CD14-positive monocyte (primary cell): ENCODE measurements around the gene ENDOV. TPM values are rescaled to one million over a fixed set of nuclear protein-coding genes. Genes with fewer than 3 reads are reported as not detected.

Experiments used
- DNase-seq, 3 donors: peaks; one replicate each; pipeline ENCODE4 v3.0.0-alpha.2; 2011 to 2022
- H2AFZ ChIP-seq: 2 replicates; pipeline ENCODE4 v1.6.0; 2012; ENCODE audit warnings: mild to moderate bottlenecking, low read depth, low read length, inconsistent platforms; ENCODE audit not compliant: insufficient read depth, poor library complexity, severe bottlenecking
- H3K27ac ChIP-seq, 2 donors: 1 replicate in 1 of 2; 2 replicates in 1 of 2; pipeline ENCODE4 v1.5.1; 2012 to 2013; ENCODE audit warnings: low read length in 2 of 2, control low read depth in 1 of 2, inconsistent platforms in 1 of 2, low read depth in 1 of 2, mild to moderate bottlenecking in 1 of 2
- H3K27me3 ChIP-seq, 2 donors: one replicate each; pipeline versions ENCODE4 v1.6.0 to v1.6.1; 2011 to 2013; ENCODE audit warnings: low read length in 2 of 2; ENCODE audit not compliant: control insufficient read depth in 2 of 2, insufficient read depth in 2 of 2
- H3K36me3 ChIP-seq, 2 donors: replicated peaks in 1 of 2; 1 replicate in 1 of 2; 2 replicates in 1 of 2; pipeline versions ENCODE4 v1.5.1 to v1.6.1; 2012 to 2013; ENCODE audit warnings: low read length in 2 of 2, control low read depth in 1 of 2, inconsistent platforms in 1 of 2, mild to moderate bottlenecking in 1 of 2; ENCODE audit not compliant: insufficient read depth in 2 of 2, control insufficient read depth in 1 of 2
- H3K4me1 ChIP-seq, 2 donors: 1 replicate in 1 of 2; 2 replicates in 1 of 2; pipeline versions ENCODE4 v1.5.1 to v1.6.1; 2012 to 2013; ENCODE audit warnings: low read length in 2 of 2, control low read depth in 1 of 2, inconsistent platforms in 1 of 2, mild to moderate bottlenecking in 1 of 2, moderate library complexity in 1 of 2; ENCODE audit not compliant: insufficient read depth in 2 of 2, control insufficient read depth in 1 of 2
- H3K4me2 ChIP-seq: replicated peaks from 2 replicates; pipeline ENCODE3; 2012; ENCODE audit warnings: low read length, moderate library complexity, mild to moderate bottlenecking; ENCODE audit not compliant: poor library complexity, severe bottlenecking; ENCODE audit errors: extremely low read depth
- H3K4me3 ChIP-seq, 3 experiments: fragments of 200-600 bp in 1 of 3; sonication (generic) in 1 of 3; replicated peaks in 1 of 3; 1 replicate in 2 of 3; 2 replicates in 1 of 3; pipeline ENCODE4 v1.5.1; 2011 to 2013; ENCODE audit warnings: low read length in 3 of 3, mild to moderate bottlenecking in 3 of 3, control low read depth in 2 of 3, low read depth in 2 of 3, inconsistent platforms in 1 of 3, moderate library complexity in 1 of 3
- H3K79me2 ChIP-seq: 2 replicates; pipeline ENCODE4 v1.6.0; 2012; ENCODE audit warnings: mild to moderate bottlenecking, control low read depth, inconsistent platforms, low read length, moderate library complexity; ENCODE audit not compliant: insufficient read depth
- H3K9ac ChIP-seq: 2 replicates; pipeline ENCODE4 v1.6.0; 2017; ENCODE audit warnings: low read length, mild to moderate bottlenecking; ENCODE audit not compliant: insufficient read depth, poor library complexity, severe bottlenecking
- H3K9me3 ChIP-seq, 2 donors: replicated peaks in 1 of 2; 1 replicate in 1 of 2; 2 replicates in 1 of 2; pipeline versions ENCODE4 v1.5.1 to v1.6.1; 2012 to 2013; ENCODE audit warnings: low read length in 2 of 2, control low read depth in 1 of 2; ENCODE audit not compliant: control insufficient read depth in 1 of 2, insufficient read depth in 1 of 2
- H4K20me1 ChIP-seq: 2 replicates; pipeline ENCODE4 v1.6.0; 2012; ENCODE audit warnings: mild to moderate bottlenecking, low read length, control low read depth, moderate library complexity; ENCODE audit not compliant: insufficient read depth
- H3K27ac Mint-ChIP-seq, 7 donors: one replicate each; pipeline ENCODE4 v1.8.0; 2020; ENCODE audit warnings: mild to moderate bottlenecking in 7 of 7, mixed read lengths in 7 of 7, moderate library complexity in 6 of 7, inconsistent platforms in 2 of 7
- H3K27me3 Mint-ChIP-seq, 3 donors: one replicate each; pipeline ENCODE4 v1.8.0; 2021 to 2022; ENCODE audit warnings: low read depth in 3 of 3, mild to moderate bottlenecking in 3 of 3, mixed read lengths in 3 of 3, moderate library complexity in 3 of 3, inconsistent platforms in 1 of 3
- H3K36me3 Mint-ChIP-seq, 2 donors: one replicate each; pipeline ENCODE4 v1.8.0; 2020; ENCODE audit warnings: mixed read lengths in 2 of 2, inconsistent platforms in 1 of 2, mild to moderate bottlenecking in 1 of 2
- H3K4me1 Mint-ChIP-seq: one replicate; pipeline ENCODE4 v1.8.0; 2020; ENCODE audit warnings: mild to moderate bottlenecking, mixed read lengths
- H3K4me3 Mint-ChIP-seq, 2 donors: one replicate each; pipeline ENCODE4 v1.8.0; 2020; ENCODE audit warnings: mild to moderate bottlenecking in 2 of 2, mixed read lengths in 2 of 2, moderate library complexity in 1 of 2
- H3K9me3 Mint-ChIP-seq, 7 donors: one replicate each; pipeline ENCODE4 v1.8.0; 2020 to 2022; ENCODE audit warnings: mixed read lengths in 7 of 7, mild to moderate bottlenecking in 6 of 7, moderate library complexity in 6 of 7, inconsistent platforms in 2 of 7
- CTCF ChIP-seq: fragments of 200-600 bp; IDR thresholded peaks from one replicate; pipeline ENCODE4 v1.8.0; 2022; ENCODE audit warnings: antibody characterized with exemption, mild to moderate bottlenecking
- WGBS: methylation state at CpG from one replicate; pipeline ENCODE4 v1.1.5; 2013; ENCODE audit warnings: missing lambda C conversion rate; ENCODE audit not compliant: insufficient coverage; 5-methylcytosine and 5-hydroxymethylcytosine counted together
- intact Hi-C, 2 donors: fragments of 100-400 bp; cut with micrococcal nuclease; formaldehyde crosslinking; loops; one replicate each; pipeline versions ENCODE4 v1.15.0 to v1.15.1; 2023
- polyA plus RNA-seq, 3 donors: library from polyadenylated mRNA; depleted of rRNA in 1 of 3; unstranded in 2 of 3; stranded (reverse) in 1 of 3; fragments of 300-500 nt in 2 of 3; fragments of >200 nt in 1 of 3; fragmentation: Illumina TruSeq in 2 of 3; gene quantifications; 1 replicate in 2 of 3; 2 replicates in 1 of 3; pipeline ENCODE4 v1.2.3, GENCODE V29; 2012 to 2021

ENDOV gene
- polyA plus RNA-seq, 3 donors = 10.4 to 15.7 (median 13.3) TPM

GRCh38 chr17:80470603-80471002 lies 55.6 kb downstream of the ENDOV start:
- H3K4me3 ChIP-seq = no peak overlapping the region
- Mint-ChIP-seq H3K9me3 (peaks cover 0 to 10% (median 0%) of the 10 kb centered on the region in 7 donors), H3K4me1 (peaks cover 6% of the 10 kb centered on the region), H3K27me3 (peaks cover 66 to 94% (median 78%) of the 10 kb centered on the region in 3 donors), H3K36me3 (peaks cover 0 to 4% of the 10 kb centered on the region in 2 donors), H3K4me3 (peak overlapping the region in 1 of 2 donors; percentile 27), H3K27ac (no peak overlapping the region)
- H3K4me1 ChIP-seq = no peaks in the 10 kb centered on the region
- peaks cover 0 to 12% of the 10 kb centered on the region in 2 donors for H3K9me3 ChIP-seq
- H3K27ac ChIP-seq = no peak overlapping the region
- no peaks in the 10 kb centered on the region for H3K36me3 ChIP-seq
- intact Hi-C loops = no loop called here
- peaks cover 13 to 71% of the 10 kb centered on the region in 2 donors for H3K27me3 ChIP-seq
- H2AFZ ChIP-seq = no peak overlapping the region
- no peak overlapping the region for H3K4me2 ChIP-seq
- WGBS = 85% methylated on average over 15 of the region's 21 CpGs
- no peak for TF ChIP-seq CTCF
- no peaks in the 10 kb centered on the region for H3K79me2 ChIP-seq
- H3K9ac ChIP-seq = no peak overlapping the region
- no peak for DNase-seq
- no peaks in the 10 kb centered on the region for H4K20me1 ChIP-seq

GRCh38 chr17:80471922-80472321 lies 57.0 kb downstream of the ENDOV start:
- WGBS = 85% methylated on average over 8 of the region's 8 CpGs
- H3K27me3 Mint-ChIP-seq = peaks cover 65 to 93% (median 74%) of the 10 kb centered on the region in 3 donors
- Histone ChIP-seq H3K36me3 (no peaks in the 10 kb centered on the region), H3K4me1 (peaks cover 0 to 9% of the 10 kb centered on the region in 2 donors), H3K9ac (no peak overlapping the region), H4K20me1 (no peaks in the 10 kb centered on the region), H3K79me2 (no peaks in the 10 kb centered on the region), H3K4me2 (no peak overlapping the region), H3K9me3 (peaks cover 0 to 12% of the 10 kb centered on the region in 2 donors), H2AFZ (no peak overlapping the region), H3K27ac (no peak overlapping the region), H3K27me3 (peaks cover 17 to 73% of the 10 kb centered on the region in 2 donors), H3K4me3 (no peak overlapping the region)
- H3K4me1 Mint-ChIP-seq = peaks cover 6% of the 10 kb centered on the region
- H3K4me3 Mint-ChIP-seq = no peak overlapping the region
- no peak overlapping the region for H3K27ac Mint-ChIP-seq
- DNase-seq = no peak
- peaks cover 0 to 4% of the 10 kb centered on the region in 2 donors for H3K36me3 Mint-ChIP-seq
- TF ChIP-seq CTCF = no peak
- intact Hi-C loops = no loop called here
- peaks cover 0 to 10% (median 0%) of the 10 kb centered on the region in 7 donors for H3K9me3 Mint-ChIP-seq
